Right lobe of liver (tissue), 6 donors: ENCODE results near the gene FYN. TPM values are rescaled to one million over a fixed set of nuclear protein-coding genes. Genes with fewer than 3 reads are reported as not detected.

ENCODE experiments used
- ATAC-seq, 4 donors: fragments of 200-7000 bp; cut with Tn5 transposase; one replicate each; pipeline ENCODE4 v1.9.1; 2020; ENCODE audit warnings: mild to moderate bottlenecking in 4 of 4, moderate library complexity in 4 of 4
- DNase-seq, 3 donors: peaks; one replicate each; pipeline ENCODE4 v3.0.0-alpha.2; 2020
- H3K27ac ChIP-seq, 3 donors: fragments of 200-600 bp; one replicate each; pipeline ENCODE4 v1.8.0; 2022
- H3K27me3 ChIP-seq, 2 donors: fragments of 200-600 bp; one replicate each; pipeline ENCODE4 v1.8.0; 2022
- H3K36me3 ChIP-seq, 4 donors: fragments of 200-600 bp; sonication (generic) in 1 of 4; one replicate each; pipeline versions ENCODE4 v1.5.1 to v1.8.0; 2017 to 2022; ENCODE audit warnings: control low read depth in 1 of 4
- H3K4me1 ChIP-seq, 4 donors: fragments of 200-600 bp; sonication (generic) in 1 of 4; one replicate each; pipeline versions ENCODE4 v1.5.1 to v1.8.0; 2017 to 2022; ENCODE audit warnings: control low read depth in 1 of 4
- H3K4me3 ChIP-seq, 3 donors: fragments of 200-600 bp; one replicate each; pipeline ENCODE4 v1.8.0; 2022
- H3K9me3 ChIP-seq, 4 donors: fragments of 200-600 bp; sonication (generic) in 1 of 4; one replicate each; pipeline versions ENCODE4 v1.5.1 to v1.8.0; 2017 to 2022; ENCODE audit warnings: control low read depth in 1 of 4
- POLR2A ChIP-seq: fragments of 450-650 bp; IDR thresholded peaks from one replicate; pipeline ENCODE4 v1.6.1; 2017; ENCODE audit warnings: antibody characterized with exemption, mild to moderate bottlenecking
- WGBS: methylation state at CpG from one replicate; pipeline ENCODE4 v1.1.6; 2018; ENCODE audit warnings: low coverage, low lambda C conversion rate; ENCODE audit not compliant: insufficient coverage; ENCODE audit errors: missing lambda C conversion rate; 5-methylcytosine and 5-hydroxymethylcytosine counted together
- intact Hi-C, 2 donors: fragments of 100-400 bp; cut with DNase I; formaldehyde crosslinking; loops; one replicate each; pipeline versions ENCODE4 v1.11.2 to v1.14.1; 2022
- total RNA-seq, 6 experiments: library from RNA; depleted of rRNA in 2 of 6; stranded (reverse); fragments of >200 nt in 2 of 6; fragmentation: NEBNext Ultra II Directional in 3 of 6; extraction: Animal tissue kit (Norgen Biotek cat#: 25700) in 3 of 6; gene quantifications; one replicate each; pipeline versions ENCODE4 v1.1.0 to v1.2.4, GENCODE V29; 2016 to 2023
- TF ChIP-seq, protein P1 (sequence below), 4 donors: fragments of 200-600 bp in 3 of 4; fragments of 450-650 bp in 1 of 4; IDR thresholded peaks; one replicate each; pipeline versions ENCODE4 v1.5.1 to v1.8.0; 2016 to 2022; ENCODE audit warnings: antibody characterized with exemption in 4 of 4, mild to moderate bottlenecking in 2 of 4
- donor health status: DM: no; HTN: yes; CAD: no.
- donor health status: DM: no; HTN: no; CAD: no.
- donor health status: DM: no; HTN: no; CAD: no.
- donor health status: DM: no; HTN: yes; CAD: no.
- donor health status: DM: no; HTN: yes; CAD: no.

FYN gene
- total RNA-seq, 6 experiments from 2014 or later = 16.8 to 33.7 (median 23.5) TPM

DNA sequence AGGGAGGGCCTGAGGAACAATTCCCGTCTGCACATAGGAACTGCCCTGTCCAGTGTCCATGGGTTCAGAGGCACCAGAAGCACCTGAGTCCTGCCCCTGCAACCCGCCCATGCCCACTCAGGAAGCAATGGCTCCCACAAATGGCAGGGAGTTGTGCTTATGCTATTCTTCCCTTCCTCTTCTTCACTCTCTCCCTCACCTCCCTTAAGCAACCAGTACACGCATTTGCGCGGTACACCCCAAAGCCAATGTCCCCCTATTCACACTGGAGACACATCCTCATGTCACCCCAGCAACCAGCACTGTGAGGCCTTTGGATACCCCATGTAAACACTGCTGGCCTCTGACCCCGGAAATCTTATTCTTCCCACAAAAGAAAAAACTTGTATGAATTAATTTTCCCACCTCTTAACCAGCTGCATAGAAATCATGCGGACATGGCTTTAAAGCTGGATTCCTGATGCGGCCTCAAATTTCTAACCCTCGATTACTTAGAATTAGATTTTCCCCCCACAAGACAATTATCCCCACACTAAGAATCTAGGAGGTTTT is 30.9 kb downstream of the FYN start:
- Histone ChIP-seq H3K4me3 (no peak overlapping the region), H3K27me3 (no peaks in the 10 kb centered on the region), H3K4me1 (no peaks in the 10 kb centered on the region), H3K9me3 (no peaks in the 10 kb centered on the region), H3K36me3 (no peaks in the 10 kb centered on the region), H3K27ac (no peak overlapping the region)
- no peak for TF ChIP-seq POLR2A
- 81% methylated on average over 8 of the region's 9 CpGs for WGBS
- ATAC-seq (peak in 1 of 4 donors; percentile 7), DNase-seq (no peak)
- intact Hi-C loops = no loop called here

DNA sequence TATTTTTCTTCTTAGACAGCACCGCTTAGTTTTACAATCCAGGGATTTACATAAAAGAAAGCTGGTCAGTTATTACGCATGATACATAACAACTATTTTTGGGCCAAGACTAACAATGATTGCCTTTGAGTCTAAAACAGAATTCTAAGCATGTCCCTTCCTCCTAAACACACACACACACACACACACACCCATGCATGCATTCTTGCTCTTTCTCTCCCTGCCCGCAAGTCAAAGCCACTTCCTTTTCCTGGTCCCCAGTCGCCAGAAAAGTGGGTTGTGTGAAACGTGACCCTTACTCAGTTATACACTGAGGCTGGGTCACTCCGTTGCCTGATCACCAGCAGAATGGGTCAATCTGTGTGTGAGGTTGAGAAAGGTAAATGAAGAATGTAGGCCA is 31.4 kb downstream of the FYN start:
- H3K27me3 ChIP-seq = no peaks in the 10 kb centered on the region
- H3K36me3 ChIP-seq = no peaks in the 10 kb centered on the region
- WGBS = 54% methylated on average over 6 of the region's 6 CpGs
- no peak overlapping the region for H3K27ac ChIP-seq
- H3K9me3 ChIP-seq = no peaks in the 10 kb centered on the region
- no peaks in the 10 kb centered on the region for H3K4me1 ChIP-seq
- H3K4me3 ChIP-seq = no peak overlapping the region
- ATAC-seq (peak; percentile 12 to 52 (median 24)), DNase-seq (no peak)
- intact Hi-C loops = no loop called here
- no peak for TF ChIP-seq POLR2A
- TF ChIP-seq, protein P1, sequence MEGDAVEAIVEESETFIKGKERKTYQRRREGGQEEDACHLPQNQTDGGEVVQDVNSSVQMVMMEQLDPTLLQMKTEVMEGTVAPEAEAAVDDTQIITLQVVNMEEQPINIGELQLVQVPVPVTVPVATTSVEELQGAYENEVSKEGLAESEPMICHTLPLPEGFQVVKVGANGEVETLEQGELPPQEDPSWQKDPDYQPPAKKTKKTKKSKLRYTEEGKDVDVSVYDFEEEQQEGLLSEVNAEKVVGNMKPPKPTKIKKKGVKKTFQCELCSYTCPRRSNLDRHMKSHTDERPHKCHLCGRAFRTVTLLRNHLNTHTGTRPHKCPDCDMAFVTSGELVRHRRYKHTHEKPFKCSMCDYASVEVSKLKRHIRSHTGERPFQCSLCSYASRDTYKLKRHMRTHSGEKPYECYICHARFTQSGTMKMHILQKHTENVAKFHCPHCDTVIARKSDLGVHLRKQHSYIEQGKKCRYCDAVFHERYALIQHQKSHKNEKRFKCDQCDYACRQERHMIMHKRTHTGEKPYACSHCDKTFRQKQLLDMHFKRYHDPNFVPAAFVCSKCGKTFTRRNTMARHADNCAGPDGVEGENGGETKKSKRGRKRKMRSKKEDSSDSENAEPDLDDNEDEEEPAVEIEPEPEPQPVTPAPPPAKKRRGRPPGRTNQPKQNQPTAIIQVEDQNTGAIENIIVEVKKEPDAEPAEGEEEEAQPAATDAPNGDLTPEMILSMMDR (IDR thresholded peaks at IDR 0.05) = no peak

DNA sequence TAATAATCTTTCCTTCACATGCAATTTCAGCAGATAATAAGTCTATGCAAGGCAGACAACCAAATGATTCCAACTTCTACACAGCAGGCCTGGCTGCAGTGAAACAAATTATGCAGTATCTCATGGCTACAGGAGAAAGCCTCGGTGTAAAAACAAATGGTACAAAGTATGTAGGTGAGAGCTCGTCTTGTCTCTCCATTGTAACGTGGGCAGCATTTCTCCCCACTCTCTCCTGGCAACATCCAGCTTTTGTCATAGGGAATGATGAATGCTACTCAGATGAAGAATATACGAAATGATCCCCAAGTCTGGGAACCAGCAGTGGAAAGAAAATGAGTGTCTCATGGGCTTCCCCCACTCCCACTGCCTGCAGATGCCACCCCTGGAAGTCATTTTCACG is 32.4 kb downstream of the FYN start:
- ATAC-seq = no peak
- Histone ChIP-seq H3K9me3 (no peaks in the 10 kb centered on the region), H3K27me3 (no peaks in the 10 kb centered on the region), H3K4me3 (no peak overlapping the region), H3K4me1 (no peaks in the 10 kb centered on the region), H3K27ac (no peak overlapping the region), H3K36me3 (no peaks in the 10 kb centered on the region)
- TF ChIP-seq POLR2A = no peak
- TF ChIP-seq, protein P1 (IDR thresholded peaks at IDR 0.05) = no peak
- DNase-seq = no peak
- intact Hi-C loops = no loop called here
- 67% methylated on average over 5 of the region's 5 CpGs for WGBS

DNA sequence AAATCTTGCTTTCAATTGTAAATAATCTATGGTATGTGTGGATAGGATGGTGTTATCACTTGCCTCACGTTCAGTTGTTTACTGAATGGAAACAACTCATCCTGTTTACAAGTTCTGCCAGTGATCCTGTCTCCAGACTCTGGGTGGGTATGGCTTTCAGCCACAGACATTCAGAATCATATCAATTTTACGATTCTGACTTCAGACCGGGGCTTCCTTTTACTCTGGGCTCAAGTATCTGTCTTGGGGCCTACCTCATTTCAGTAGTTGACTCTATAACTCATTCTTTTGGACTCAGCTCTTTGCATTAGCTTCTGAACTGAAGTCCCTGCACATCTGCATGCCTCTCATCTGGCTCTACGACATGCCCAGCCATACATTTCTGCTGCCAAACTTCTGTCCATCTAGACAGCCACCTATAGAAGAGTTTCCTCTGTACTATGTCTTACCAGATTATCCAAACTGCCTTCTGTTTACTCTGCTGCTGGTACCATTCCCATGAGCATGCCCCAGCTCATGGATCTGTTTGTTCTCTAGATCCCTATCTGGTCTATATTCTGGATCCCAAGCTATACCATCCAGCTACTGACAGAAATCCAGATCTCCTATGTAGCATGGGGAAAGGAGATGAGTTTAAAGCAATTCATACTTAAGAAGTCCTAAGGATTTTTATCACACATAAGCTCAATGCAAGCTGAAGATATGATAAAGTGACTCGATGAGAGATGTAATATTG is 34.3 kb downstream of the FYN start:
- no peak for TF ChIP-seq POLR2A
- TF ChIP-seq, protein P1 (IDR thresholded peaks at IDR 0.05) = no peak
- 53% methylated on average over 5 of the region's 5 CpGs for WGBS
- DNase-seq = no peak
- Histone ChIP-seq H3K9me3 (no peaks in the 10 kb centered on the region), H3K36me3 (no peaks in the 10 kb centered on the region), H3K4me1 (no peaks in the 10 kb centered on the region), H3K4me3 (no peak overlapping the region), H3K27ac (no peak overlapping the region), H3K27me3 (no peaks in the 10 kb centered on the region)
- intact Hi-C loops = no loop called here
- peak in 1 of 4 donors; percentile 29 for ATAC-seq
